ENCODE measurements around the gene SREBF2. TPM values are rescaled to one million over a fixed set of nuclear protein-coding genes. Genes with fewer than 3 reads are reported as not detected.
"Not testable (repeated sequence)": the region's sequence is repeated elsewhere in the genome, so short reads cannot be mapped to it uniquely, and the experiment has no call there.

Gene SREBF2
- total RNA-seq, 1 experiment from 2014 or later, result 15.8 TPM

- DNase-seq (ENCODE audit: low spot score), result no peak
Observed at GRCh38 chr22:41821471-41822316, 11.2 kb upstream of the SREBF2 start.

DNA sequence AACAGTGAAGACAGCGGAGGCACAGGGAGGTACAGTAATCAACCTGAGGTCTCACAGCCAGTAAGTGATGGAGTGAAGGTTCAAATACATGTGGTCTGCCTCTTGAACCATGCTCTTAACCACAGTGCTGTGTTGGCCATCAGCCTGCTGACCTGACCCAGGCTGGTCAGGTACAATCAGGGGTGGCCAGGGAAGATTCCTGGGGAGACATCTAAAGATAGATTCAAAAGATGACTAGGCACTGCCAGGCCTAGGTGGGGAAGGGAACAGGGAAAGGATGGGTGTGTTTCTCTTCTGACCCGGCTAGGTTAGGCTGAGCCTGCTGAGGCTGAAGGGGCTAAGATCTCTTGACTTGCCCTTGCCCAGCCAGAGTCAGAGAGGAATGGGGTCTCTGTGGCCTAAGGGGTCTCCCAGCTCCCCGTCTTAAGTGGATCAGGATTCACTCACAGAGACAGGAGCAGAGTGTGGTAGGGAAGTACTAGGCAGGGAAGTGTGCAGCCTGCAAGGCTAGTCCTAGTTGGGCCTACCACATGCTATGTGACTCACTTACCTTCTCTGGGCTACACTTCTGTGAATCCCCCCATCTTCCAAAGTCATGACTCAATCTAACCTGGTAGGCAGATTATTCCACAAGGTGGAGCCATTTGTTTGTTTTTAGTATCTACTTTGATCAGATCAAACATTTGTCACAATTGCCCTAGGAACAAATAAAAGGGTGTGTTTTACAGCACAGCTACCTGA is 10.4 kb upstream of the SREBF2 start:
- peak; percentile 73 for DNase-seq (ENCODE audit: low spot score)

- DNase-seq (ENCODE audit: low spot score), result no peak
Observed at GRCh38 chr22:41823797-41824196, 9.1 kb upstream of the SREBF2 start.

GRCh38 chr22:41825376-41825775 is 7.5 kb upstream of the SREBF2 start:
- no peak for DNase-seq (ENCODE audit: low spot score)

- no peak for DNase-seq (ENCODE audit: low spot score)
Observed at GRCh38 chr22:41826021-41826420, 6.9 kb upstream of the SREBF2 start.

DNA sequence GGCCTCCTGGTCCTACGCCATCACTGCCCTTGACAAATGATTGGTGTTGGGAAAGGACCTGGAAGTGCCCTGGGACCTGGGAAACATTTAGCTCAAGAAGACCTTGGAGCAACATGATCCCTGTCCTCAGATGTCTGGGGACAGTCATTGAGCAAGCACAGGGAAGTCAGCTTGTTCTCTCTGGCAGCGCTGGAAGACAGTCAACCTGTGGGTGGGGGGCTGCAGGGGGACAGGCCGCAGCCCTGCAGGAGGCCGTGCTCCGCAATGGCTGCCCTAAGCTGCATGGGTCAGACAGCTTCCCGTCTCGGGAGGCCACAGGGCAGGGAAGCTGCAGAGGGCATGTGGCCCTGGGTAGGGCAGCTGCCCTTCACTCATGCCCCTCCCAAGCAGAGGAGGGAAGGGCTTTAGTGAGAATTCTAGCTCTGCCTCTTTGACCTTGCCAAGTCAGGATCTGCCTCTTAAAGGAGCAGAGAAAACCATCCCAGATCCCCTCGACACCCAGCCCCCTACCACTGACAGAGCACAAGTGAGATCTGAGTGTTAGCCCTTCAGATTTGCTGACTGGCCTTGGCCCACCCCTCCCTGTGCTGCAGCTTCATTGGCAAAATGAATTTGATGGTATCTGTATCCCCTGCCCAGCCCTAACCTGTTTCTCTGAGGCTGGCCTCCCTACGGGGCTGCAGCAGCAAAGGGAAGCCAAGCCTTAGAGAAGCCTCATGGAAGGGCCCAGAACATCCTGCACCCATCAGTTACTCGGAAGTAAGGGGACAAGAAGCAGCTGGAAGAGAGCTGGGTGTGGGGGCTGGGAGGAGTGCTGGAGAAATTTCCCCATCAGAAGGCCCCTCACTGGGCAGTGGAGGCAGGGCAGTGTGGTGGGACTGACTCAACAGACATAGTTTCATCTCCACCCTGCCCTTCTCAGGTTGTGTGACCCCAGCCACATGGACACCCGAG is 6.2 kb upstream of the SREBF2 start:
- DNase-seq (ENCODE audit: low spot score), result no peak

GRCh38 chr22:41827671-41828070 is 5.2 kb upstream of the SREBF2 start:
- no peak for DNase-seq (ENCODE audit: low spot score)

DNA sequence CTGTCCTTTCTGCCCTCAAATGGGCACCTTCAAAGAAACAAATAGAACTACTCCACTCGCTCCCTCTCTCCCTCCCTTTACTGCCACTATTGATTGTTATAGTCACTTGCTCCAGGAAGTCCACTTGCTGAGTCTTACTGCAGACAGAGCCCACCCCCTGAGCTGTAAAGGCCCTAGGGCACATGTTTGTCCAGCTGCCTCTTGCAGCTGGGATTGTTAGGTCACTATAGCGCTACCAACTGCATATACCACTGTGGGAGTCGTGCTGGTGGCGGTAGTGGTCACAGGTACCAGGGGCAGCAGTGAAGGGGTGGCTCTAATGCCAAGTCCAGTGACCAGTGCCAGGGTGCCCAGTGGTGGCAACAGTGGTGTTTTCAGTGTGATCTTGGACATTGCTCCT is 4.4 kb upstream of the SREBF2 start:
- no peak for DNase-seq (ENCODE audit: low spot score)

DNA sequence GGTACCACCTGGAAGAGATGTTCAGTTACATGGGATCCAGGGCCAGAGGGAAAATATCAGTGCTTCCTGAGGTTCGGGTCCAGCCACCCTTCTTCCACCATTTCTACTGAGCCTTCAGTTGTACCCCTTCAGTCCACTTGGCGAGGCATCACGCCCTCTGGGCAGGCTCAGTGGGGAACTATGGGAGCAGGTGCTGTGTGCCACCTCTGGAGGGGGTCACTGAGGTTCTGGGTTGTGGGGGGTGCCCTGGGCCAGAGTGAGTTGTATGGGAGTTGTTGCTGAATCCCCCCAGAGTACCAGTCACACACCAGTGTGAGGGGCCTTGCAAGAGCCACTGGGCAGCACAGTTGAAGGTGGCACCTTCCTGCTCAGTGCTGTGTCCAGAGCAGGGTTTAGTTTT is 2.7 kb upstream of the SREBF2 start:
- DNase-seq (ENCODE audit: low spot score), result no peak

- no peak for DNase-seq (ENCODE audit: low spot score)
Observed at GRCh38 chr22:41831383-41831782, 1.5 kb upstream of the SREBF2 start.

DNA sequence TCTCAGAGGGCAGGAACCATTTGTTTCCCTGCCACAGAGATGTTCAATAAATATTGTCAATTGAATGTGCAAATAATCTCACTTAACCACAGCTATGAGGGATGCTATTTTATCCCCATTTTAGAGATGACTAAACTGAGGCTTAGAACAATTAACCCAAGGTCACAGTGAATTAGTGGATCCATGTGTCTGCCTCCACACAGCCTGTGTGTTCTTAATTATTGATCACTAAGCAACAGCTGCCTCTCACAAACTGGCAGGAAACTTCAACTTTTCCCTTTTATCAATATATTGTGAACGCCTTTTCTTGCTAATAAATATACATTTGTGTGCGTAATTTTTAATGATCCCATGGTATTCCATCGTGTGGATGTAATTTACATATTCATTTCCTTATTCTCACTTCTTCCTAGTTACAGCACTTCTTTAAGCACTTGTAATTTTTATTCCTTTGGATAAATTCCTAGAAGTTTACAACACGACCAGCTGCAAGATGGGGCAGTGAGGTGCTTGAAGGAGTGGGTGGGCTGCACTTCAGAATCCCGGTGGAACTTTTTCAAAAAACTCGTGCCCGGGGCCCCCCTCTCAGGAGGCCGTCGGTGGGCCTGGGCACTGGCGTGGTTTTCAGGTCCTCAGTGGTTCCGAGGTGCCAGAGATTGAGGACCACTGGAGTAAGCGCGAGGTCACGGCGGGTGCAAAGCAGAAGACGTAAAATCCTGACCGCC is 915 bp upstream of the SREBF2 start:
- no peak for DNase-seq (ENCODE audit: low spot score)

DNA sequence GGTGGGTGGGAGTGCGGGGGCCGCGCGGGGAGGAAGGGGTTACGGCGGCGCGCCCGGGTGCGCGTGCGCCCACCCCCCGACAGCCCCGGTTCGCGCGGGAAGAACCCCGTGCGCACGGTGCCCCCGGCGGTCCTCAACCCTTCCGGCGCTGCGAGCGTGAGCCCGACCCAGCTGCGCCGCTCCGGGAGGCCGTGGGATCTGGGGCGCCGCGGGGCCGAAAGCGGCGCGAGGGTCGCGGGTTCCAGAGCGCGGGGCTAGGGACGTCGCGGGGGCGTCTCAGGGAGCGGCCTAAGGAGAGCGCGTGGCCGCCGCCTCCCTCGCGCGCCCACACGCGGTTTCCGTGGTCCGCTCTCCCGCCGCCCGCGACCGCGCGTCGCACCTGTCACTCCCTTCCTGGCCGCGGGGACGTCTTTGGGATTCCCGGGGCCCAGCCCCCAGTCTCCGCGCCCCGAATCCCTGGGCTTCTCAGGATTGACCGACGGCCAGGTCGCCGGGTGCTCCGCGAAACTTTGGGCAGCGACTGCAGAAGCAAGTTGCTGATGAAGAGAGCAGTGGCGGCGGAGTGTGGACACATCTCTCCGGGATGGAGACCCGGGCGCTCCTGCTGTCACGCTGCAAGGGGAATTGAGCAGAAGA is 582 bp downstream of the SREBF2 start:
- no peak for DNase-seq (ENCODE audit: low spot score)

- no peak for DNase-seq (ENCODE audit: low spot score)
Observed at GRCh38 chr22:41834005-41834944, 1.4 kb downstream of the SREBF2 start.

GRCh38 chr22:41835462-41835861 is 2.6 kb downstream of the SREBF2 start:
- DNase-seq (ENCODE audit: low spot score), result not testable (repeated sequence)

GRCh38 chr22:41836551-41836950 is 3.6 kb downstream of the SREBF2 start:
- no peak for DNase-seq (ENCODE audit: low spot score)

- DNase-seq (ENCODE audit: low spot score), result no peak
Observed at GRCh38 chr22:41838842-41839618, 6.1 kb downstream of the SREBF2 start.

- no peak for DNase-seq (ENCODE audit: low spot score)
Observed at GRCh38 chr22:41840216-41840615, 7.3 kb downstream of the SREBF2 start.

GRCh38 chr22:41841085-41841712 is 8.3 kb downstream of the SREBF2 start:
- DNase-seq (ENCODE audit: low spot score), result no peak

Measured in A172 (cell line).